PC-3 (cell line): ENCODE results near the gene ZNF646. TPM values are rescaled to one million over a fixed set of nuclear protein-coding genes. Genes with fewer than 3 reads are reported as not detected.

Experiments used
- ATAC-seq: fragments of 200-7000 bp; cut with Tn5 transposase; 2 replicates; pipeline ENCODE4 v1.9.1; 2020; ENCODE audit warnings: mild to moderate bottlenecking, moderate library complexity
- BruUV-seq: library from RNA; stranded (reverse); fragments of 400-500 nt; replicated peaks from 2 replicates; lab custom pipeline; 2021; lab: Mats Ljungman, UMichigan
- CTCF ChIA-PET: fragments of 300-600 bp; sonication (Branson Sonifier 250); formaldehyde crosslinking; loops from one replicate; lab custom pipeline; 2022; ENCODE audit warnings: antibody characterized with exemption; lab: Charles Lee
- POLR2A ChIA-PET: fragments of 300-600 bp; sonication (Branson Sonifier 250); formaldehyde crosslinking; loops from one replicate; lab custom pipeline; 2022; ENCODE audit warnings: antibody characterized with exemption; ENCODE audit not compliant: unreplicated experiment; lab: Charles Lee
- DNase-seq: peaks from one replicate; pipeline ENCODE4 v3.0.0-alpha.2; 2015
- H2AFZ ChIP-seq: fragments of 300-600 bp; sonication (generic); 2 replicates; pipeline ENCODE4 v1.6.0; 2016; ENCODE audit warnings: antibody characterized with exemption, low read length
- H3F3A ChIP-seq: fragments of 300-600 bp; sonication (generic); one replicate; pipeline ENCODE4 v1.6.0; 2017; ENCODE audit warnings: antibody characterized with exemption, low read length, control low read depth, mild to moderate bottlenecking; ENCODE audit not compliant: unreplicated experiment
- H3K27ac ChIP-seq: fragments of 300-600 bp; sonication (generic); 2 replicates; pipeline ENCODE4 v1.5.1; 2016; ENCODE audit warnings: mild to moderate bottlenecking, low read length
- H3K27me3 ChIP-seq: fragments of 300-600 bp; sonication (generic); 2 replicates; pipeline ENCODE4 v1.6.1; 2016; ENCODE audit warnings: low read length, mixed read lengths
- H3K36me3 ChIP-seq: fragments of 300-600 bp; sonication (generic); 2 replicates; pipeline ENCODE4 v1.6.1; 2016; ENCODE audit warnings: low read depth, mixed run types, low read length, mixed read lengths
- H3K4me1 ChIP-seq: fragments of 300-600 bp; sonication (generic); 2 replicates; pipeline ENCODE4 v1.5.1; 2016; ENCODE audit warnings: low read length; ENCODE audit not compliant: insufficient read depth
- H3K4me2 ChIP-seq: fragments of 300-600 bp; sonication (generic); 2 replicates; pipeline ENCODE4 v1.6.0; 2016; ENCODE audit warnings: low read length
- H3K4me3 ChIP-seq: fragments of 300-600 bp; sonication (generic); 2 replicates; pipeline ENCODE4 v1.5.1; 2016; ENCODE audit warnings: mild to moderate bottlenecking, low read length, mixed read lengths
- H3K79me2 ChIP-seq: fragments of 300-600 bp; sonication (generic); 2 replicates; pipeline ENCODE4 v1.6.1; 2017; ENCODE audit warnings: low read length, mixed read lengths
- H3K9ac ChIP-seq: fragments of 300-600 bp; sonication (generic); 2 replicates; pipeline ENCODE4 v1.6.0; 2016; ENCODE audit warnings: mild to moderate bottlenecking, low read length
- H3K9me2 ChIP-seq: fragments of 300-600 bp; sonication (generic); replicated peaks from 2 replicates; pipeline ENCODE4 v1.6.1; 2016; ENCODE audit warnings: mixed run types, low read length, mixed read lengths
- H3K9me3 ChIP-seq: fragments of 300-600 bp; sonication (generic); 2 replicates; pipeline ENCODE4 v1.6.1; 2016; ENCODE audit warnings: low read length, mixed read lengths
- H4K20me1 ChIP-seq: fragments of 300-600 bp; sonication (generic); 2 replicates; pipeline ENCODE4 v1.6.1; 2016; ENCODE audit warnings: low read length, mixed read lengths
- CTCF ChIP-seq: fragments of 300-600 bp; sonication (generic); conservative IDR thresholded peaks from 2 replicates; pipeline ENCODE4 v1.5.1; 2017; ENCODE audit warnings: antibody characterized with exemption, low read depth, mild to moderate bottlenecking, low read length
- EZH2 ChIP-seq: fragments of 300-600 bp; sonication (generic); IDR thresholded peaks from one replicate; pipeline ENCODE4 v1.6.1; 2017; ENCODE audit warnings: antibody characterized with exemption, mild to moderate bottlenecking, low read length; ENCODE audit not compliant: unreplicated experiment
- EZH2phosphoT487 ChIP-seq: fragments of 300-600 bp; sonication (generic); IDR thresholded peaks from 2 replicates; pipeline ENCODE4 v1.6.1; 2018; ENCODE audit warnings: mild to moderate bottlenecking, antibody characterized with exemption, low read length, borderline replicate concordance
- intact Hi-C: fragments of 100-400 bp; cut with micrococcal nuclease; formaldehyde crosslinking; loops from 2 replicates; pipeline ENCODE4 v1.9.0; 2023
- total RNA-seq: library from RNA; depleted of rRNA; stranded (reverse); fragments of >200 nt; gene quantifications from 2 replicates; pipeline ENCODE4 v1.2.3, GENCODE V29; 2014

ZNF646 gene
- total RNA-seq, 1 experiment from 2014 or later, result 8.5 TPM

GRCh38 chr16:31094088-31094423 is 19.8 kb downstream of the ZNF646 start:
- no peak for TF ChIP-seq EZH2
- TF ChIP-seq CTCF, result no peak
- TF ChIP-seq EZH2phosphoT487, result no peak
- no peaks in the 10 kb centered on the region for H3K27me3 ChIP-seq
- peak overlapping the region; percentile 91 for H2AFZ ChIP-seq
- TSS peak; percentile 51 for BruUV-seq
- H3K4me3 ChIP-seq, result peak overlapping the region; percentile 98
- H3K79me2 ChIP-seq, result peaks cover 23% of the 10 kb centered on the region
- ATAC-seq (peak; percentile 2), DNase-seq (no peak)
- no peaks in the 10 kb centered on the region for H3K9me3 ChIP-seq
- ChIA-PET CTCF (no interaction called here), POLR2A (interaction anchor here (0.6 kb wide), 1 partner anchor 48 kb away, joined by 10 read pairs; no protein-coding TSS in a partner anchor)
- peaks cover 7% of the 10 kb centered on the region; the same call in 1 of the 2 replicates for H3K4me1 ChIP-seq
- intact Hi-C loops, result loop anchor here (1.0 to 5.0 kb wide), 4 partner anchors 20 to 773 kb away; partner anchors contain the start of genes HSD3B7, ZNF646 and ZNF668
- peak overlapping the region; percentile 68 for H3K27ac ChIP-seq
- peaks cover 5% of the 10 kb centered on the region; the same call in 1 of the 2 replicates for H4K20me1 ChIP-seq
- H3K9me2 ChIP-seq, result no peaks in the 10 kb centered on the region
- H3F3A ChIP-seq, result no peaks in the 10 kb centered on the region
- H3K4me2 ChIP-seq, result peak overlapping the region; percentile 93
- H3K9ac ChIP-seq, result peak overlapping the region; percentile 90
- H3K36me3 ChIP-seq, result peaks cover 3% of the 10 kb centered on the region; the same call in 1 of the 2 replicates

DNA sequence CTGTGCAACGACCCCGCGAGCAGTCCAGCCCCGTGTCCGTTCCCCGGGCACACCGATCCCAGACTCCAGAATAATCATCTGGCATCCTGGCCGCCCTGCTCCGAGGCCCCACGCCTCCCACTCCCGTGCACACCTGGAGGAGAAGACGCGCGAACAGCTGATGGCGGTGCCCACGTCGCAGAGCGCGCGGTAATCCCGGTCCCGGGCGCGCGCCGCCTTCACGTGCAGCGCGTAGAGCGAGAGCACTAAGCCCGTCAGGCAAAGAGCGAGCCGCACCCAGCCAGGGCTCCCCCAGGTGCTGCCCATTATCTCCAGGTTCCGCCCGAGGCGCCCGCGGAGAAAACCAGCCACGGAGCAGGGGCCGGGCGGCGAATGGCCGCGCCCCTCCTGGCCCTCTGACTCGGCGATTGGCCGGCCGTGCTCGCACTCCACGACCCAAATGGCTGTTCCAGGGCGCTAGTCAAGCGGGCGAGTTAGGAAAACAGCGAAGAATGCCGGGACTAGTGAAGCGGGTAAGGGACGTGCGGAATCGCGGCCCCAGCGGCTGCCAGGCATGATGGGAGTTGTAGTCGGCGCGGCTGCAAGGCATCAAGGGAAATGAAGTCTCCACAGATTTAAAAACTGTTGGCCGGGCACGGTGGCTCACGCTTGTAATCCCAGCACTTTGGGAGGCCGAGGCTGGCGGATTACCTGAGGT is 20.4 kb downstream of the ZNF646 start, which contains the start of gene VKORC1:
Gene VKORC1, minus strand, starts transcription at position 374 of the 697 bp plus-strand sequence. Its CDS starts 68 bp downstream, at position 306.
- Histone ChIP-seq H4K20me1 (peaks cover 5% of the 10 kb centered on the region; the same call in 1 of the 2 replicates), H3K9me3 (no peaks in the 10 kb centered on the region), H3K36me3 (peaks cover 3% of the 10 kb centered on the region; the same call in 1 of the 2 replicates), H3K4me1 (peaks cover 7% of the 10 kb centered on the region; the same call in 1 of the 2 replicates), H3K27ac (peak within 1 kb of the TSS; percentile 68), H3K27me3 (no peaks in the 10 kb centered on the region), H3F3A (no peaks in the 10 kb centered on the region), H3K9me2 (no peaks in the 10 kb centered on the region), H2AFZ (peak within 1 kb of the TSS; percentile 91), H3K4me3 (peak within 1 kb of the TSS; percentile 98), H3K9ac (peak within 1 kb of the TSS; percentile 90), H3K4me2 (peak within 1 kb of the TSS; percentile 93), H3K79me2 (peaks cover 23% of the 10 kb centered on the region)
- ChIA-PET CTCF (no interaction called here), POLR2A (interaction anchor here (0.6 kb wide), 1 partner anchor 47 kb away, joined by 10 read pairs; no protein-coding TSS in a partner anchor)
- BruUV-seq, result no TSS peak
- intact Hi-C loops, result loop anchor here (1.0 to 5.0 kb wide), 4 partner anchors 20 to 773 kb away; partner anchors contain the start of genes HSD3B7, ZNF646 and ZNF668
- ATAC-seq (peak; percentile 94), DNase-seq (peak; percentile 96)
- no peak for TF ChIP-seq EZH2
- TF ChIP-seq CTCF, result no peak
- no peak for TF ChIP-seq EZH2phosphoT487
